ENCODE measurements around the gene PMVK. TPM values are rescaled to one million over a fixed set of nuclear protein-coding genes. Genes with fewer than 3 reads are reported as not detected.
A peak's percentile ranks its signal among the peaks of the same experiment; 100 is the strongest.

PMVK gene
- polyA plus RNA-seq, 10 donors = 21.6 to 35.4 (median 26.8) TPM

DNA sequence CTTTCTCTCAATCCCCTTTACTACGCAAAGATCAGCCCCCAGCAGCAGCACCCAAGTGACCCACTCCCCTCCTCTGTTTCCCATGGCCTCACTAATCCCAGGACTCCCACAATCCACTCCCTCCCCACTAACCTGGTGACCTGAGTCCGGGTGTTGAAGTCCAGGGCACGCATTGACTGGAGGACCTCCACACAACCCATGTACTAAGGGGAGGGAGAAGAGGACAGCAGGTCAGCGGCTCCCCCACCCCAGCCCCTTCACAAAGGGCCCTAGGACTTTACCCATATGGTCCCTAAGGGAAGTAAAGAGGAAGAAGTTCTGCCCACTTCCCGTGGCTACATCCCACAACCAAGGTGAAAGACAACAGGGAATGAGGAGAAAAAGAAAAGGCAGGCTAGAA is 32.7 kb upstream of the PMVK start:
- DNase-seq = no peak

DNA sequence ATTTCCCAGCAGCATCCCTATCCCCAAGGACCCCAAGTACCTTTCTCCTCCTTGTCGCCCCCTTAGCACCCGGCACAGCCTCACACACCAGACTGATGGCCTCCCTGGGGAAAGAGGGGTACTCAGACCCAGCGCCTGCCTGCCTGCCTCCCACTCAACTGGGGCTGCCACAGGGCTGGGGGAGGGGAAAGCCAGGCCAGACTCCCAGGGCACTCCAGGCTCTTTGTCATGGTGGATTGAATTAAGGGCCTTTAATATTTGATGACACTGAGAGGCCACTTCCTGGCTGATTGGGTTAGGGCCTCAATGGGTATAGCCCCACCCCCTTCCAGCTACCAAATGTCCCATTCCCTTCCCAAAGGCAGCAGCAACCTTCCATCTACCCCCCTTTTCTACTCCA is 32.2 kb upstream of the PMVK start:
- DNase-seq = no peak

DNA sequence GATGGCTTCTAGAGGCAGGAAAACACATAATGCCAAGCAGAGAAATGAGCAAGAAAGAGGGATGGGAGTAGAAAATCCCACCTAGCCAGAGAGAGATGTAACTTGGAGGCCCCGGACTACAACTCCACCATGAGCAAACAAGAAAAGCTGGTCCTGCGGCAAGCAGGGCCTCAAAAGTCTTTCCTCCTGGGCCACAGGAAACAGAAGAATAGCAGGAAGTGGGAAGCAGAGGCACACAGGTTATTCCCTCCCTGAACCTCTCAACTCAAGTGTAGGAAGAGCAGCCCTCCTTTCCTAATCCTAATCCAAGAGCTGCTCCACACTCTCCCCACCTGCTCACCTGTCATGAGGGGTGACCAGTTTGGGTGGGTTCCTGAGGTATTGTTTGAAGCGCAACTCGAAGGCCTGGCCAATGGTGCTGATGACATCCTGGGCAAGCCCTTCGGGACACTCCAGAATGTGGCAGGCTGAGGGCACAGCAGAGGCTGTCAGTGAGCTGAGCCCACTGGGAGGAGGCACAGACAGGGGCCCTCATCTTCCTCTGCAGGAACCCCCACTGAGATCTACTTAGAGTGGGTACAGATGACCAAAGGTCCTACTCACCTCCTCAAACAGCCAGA is 30.9 kb upstream of the PMVK start:
- DNase-seq = no peak

GRCh38 chr1:154966111-154966510 is 29.6 kb upstream of the PMVK start:
- DNase-seq = no peak

DNA sequence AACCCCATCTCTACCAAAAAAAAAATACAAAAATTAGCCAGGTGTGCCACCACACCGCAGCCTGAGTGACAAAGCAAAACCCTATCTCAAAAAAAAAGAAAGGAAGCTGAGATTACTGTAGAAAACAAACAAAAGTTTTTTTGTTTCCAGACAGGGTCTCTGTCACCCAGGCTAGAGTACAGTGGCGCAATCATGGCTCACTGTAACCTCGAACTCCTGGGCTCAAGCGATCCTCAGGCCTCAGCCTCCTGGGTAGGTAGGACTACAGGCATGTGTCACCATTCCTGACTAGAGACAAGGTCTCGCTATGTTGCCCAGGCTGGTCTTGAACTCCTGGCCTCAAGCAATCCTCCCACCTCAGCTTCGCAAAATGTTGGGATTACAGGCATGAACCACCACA is 27.8 kb upstream of the PMVK start:
- no peak for DNase-seq

GRCh38 chr1:154963643-154964042 is 27.1 kb upstream of the PMVK start:
- DNase-seq = no peak

GRCh38 chr1:154962795-154963330 is 26.3 kb upstream of the PMVK start:
- DNase-seq = no peak

GRCh38 chr1:154962156-154962749 is 25.7 kb upstream of the PMVK start:
- DNase-seq = no peak

DNA sequence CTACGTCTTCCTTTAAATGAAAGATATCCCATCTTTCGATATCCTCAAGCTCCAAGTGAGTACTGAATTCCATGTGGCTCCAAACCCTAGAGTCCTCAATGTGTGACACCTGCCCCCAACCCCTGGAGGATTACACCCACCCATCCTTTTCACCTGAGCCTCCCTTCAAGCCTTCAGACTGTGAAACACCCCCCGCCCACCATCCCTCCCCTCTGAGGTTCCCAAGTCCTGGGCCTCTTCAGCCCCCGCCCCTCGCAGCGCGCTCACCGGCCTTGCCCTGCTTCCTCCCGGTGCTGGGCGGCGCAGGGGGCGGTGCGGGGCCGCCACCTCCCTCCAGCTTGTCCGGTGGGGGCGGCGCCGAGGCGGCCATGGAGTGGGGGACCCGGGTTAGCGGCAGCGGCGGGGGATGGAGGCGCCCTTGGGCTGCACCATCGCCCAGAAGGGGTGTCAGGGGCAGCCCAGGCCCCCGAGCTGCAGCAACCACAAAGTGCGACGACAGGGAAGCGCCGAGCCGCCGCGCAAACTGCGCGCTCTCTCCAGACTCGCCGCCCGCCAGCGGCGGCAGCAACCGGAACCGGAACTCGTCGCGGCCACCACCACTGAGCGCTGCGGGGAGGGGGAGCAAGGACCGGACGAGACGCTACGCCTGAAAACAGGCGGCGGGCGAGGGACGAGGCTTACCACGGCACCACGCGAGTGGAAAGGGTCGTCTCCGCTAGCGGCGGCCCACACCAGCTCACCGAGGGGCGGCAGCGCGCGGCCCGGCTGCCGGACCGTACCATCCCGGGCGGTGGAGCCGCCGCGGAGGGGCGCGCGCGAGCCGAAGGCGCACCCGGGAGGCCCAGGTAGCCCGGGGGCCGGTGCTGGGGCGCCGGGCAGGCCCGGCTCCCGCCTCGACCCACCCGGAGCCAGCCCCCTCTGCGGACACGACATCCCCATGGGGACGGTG is 25.0 kb upstream of the PMVK start, which contains the start of gene PYGO2:
Gene PYGO2 (minus strand): TSS at position 576 of the 949 bp plus-strand sequence. CDS start 206 bp downstream, at position 370.
- DNase-seq = peak; percentile 76 to 97 (median 87)

DNA sequence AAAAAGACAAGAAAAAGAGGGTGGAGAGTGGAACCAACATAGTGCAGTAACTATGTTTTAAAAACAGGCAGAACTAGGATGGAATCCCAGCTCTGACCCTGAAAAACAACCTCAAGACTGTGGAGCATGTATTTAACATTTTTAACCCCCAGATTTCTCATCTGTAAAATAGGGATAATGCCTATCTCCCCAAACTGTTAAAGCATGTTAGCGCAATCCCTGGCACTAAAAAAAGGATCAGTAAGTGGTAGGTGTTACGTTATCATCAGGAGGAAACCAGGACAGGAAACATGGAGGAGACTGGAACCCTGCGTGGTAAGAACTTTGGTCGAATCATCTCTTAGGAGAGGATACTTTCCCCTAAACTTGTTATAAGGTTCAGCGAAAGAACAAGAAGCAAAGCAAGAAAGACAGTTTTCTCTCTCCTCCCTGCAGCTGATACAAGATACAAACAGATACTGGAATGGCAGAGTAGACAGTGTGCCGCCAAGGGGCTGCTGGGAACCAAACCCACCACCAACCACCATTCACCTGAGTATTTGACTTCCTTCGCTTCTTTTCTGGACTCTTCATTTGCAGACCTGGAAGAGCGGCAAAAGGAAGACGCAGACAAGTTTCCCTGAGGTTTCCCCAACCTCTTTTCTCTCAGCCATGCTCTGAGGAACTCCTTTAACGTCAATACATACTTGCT is 24.1 kb upstream of the PMVK start:
- no peak for DNase-seq

GRCh38 chr1:154959426-154959780 is 22.9 kb upstream of the PMVK start:
- DNase-seq = no peak

DNA sequence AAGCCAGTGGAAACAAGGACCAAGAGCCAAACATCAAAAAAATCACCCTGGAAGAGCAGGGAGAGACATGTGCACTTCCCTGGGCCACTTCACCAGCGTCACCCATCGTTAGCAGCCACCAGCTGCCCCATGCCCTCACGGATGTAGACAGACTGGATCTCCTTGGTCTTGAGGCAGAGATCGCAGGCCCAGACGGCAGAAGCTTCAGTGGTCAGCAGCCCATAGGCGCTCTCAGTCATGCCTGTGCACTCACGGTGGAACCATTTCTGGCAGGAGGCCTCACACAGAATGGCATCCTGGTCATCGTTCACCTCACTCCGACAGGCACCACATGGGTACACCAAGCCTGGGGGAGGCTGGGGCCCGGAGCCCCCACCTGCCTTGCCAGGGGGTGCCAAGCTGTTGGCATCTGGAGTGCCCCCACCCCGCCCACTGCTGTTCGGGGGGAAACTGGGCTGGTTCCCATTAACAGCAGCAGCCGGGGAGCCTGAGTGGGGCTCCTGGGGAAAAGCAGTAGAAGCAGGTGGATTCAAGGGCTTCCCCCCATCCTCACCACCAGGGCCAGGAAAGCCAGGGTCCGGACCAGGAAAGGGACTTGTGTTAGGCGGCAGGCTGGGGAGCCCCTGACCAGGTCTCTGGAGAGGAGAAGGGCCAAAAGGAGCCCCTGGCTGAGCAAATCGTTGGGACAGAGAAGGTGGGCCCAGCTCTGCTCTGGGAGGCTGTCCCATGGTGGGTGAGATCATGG is 22.3 kb upstream of the PMVK start:
- no peak for DNase-seq

GRCh38 chr1:154958036-154958435 is 21.5 kb upstream of the PMVK start:
- no peak for DNase-seq

GRCh38 chr1:154957091-154957657 is 20.7 kb upstream of the PMVK start:
- no peak for DNase-seq

GRCh38 chr1:154956544-154956941 is 20.0 kb upstream of the PMVK start:
- DNase-seq = peak; percentile 70 to 81 (median 71)

DNA sequence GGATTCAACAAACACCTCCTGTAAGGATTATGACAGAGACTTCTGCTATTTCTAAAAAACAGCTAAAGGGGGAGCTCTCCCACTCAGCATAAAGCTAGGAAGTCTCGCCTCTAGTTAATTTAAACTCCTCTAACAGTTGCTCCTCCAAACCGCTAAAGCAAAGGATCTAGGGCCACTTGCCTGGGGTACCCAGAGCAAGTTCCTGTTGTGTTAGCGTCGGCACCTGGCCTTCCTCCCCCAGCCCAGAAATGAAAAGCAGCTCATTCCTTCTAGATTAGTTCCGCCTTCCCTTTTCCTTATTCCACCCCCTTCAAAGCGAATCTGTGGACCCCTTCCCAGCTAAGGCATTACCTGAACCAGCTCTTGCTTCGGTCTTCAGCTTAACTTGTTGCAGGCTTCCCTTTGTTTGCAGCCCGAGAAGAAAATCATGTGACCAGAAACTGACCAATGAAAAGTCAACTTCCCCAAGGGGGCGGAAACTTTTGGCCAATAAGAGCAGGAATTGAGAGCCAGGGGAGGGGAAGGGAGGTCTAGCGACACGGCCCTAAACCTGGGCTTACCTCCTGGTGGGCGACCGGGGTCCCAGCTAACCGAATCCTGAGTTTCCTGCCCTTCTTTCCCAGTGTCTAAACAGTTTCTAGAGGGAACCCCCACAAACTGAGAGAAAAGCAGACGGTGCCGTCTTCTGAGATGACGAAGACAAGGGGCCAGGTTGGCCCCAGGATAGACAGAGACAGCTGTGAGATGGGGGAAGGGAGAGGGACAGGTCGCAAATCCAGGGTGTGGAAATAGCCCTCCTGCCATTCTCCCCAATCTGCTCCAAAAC is 19.4 kb upstream of the PMVK start, which contains the start of gene PBXIP1:
Gene PBXIP1 (minus strand): TSS at position 382 of the 826 bp plus-strand sequence. CDS start 2,378 bp downstream, outside the sequence.
- DNase-seq = peak; percentile 95 to 98 (median 96)

DNA sequence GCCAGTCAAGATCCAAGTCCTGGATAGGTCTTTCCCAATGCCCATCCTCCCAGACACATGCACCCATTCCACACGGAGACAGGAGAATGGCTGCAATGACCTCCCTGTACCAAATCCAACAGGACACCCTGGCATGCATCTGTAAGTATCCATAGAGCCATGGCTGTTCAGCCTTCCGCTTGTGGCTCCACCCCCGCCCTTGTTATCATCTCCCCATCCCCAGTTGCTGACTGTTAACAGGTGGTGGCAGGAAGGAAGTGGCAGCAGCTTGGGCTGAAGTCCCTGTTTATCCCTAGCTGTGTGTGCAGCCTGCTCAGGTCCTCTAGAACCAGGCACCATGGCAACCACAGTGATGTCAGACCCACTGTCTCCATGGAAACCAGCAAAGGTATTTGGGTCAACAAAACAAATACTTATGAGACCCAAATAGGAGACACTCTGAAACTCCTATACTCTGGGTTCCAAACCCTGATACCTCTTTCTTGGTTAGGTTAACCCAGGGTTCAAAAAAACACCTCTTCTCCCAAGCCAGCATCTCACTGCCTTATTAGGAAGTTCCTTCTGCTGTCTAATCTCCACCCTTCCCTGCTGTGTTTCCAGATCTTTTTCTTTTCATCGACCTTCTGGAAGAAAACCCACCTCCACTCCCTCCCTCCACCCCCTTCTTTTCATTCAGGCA is 18.7 kb upstream of the PMVK start:
- peak in 2 of 3 donors; percentile 59 to 68 for DNase-seq

DNA sequence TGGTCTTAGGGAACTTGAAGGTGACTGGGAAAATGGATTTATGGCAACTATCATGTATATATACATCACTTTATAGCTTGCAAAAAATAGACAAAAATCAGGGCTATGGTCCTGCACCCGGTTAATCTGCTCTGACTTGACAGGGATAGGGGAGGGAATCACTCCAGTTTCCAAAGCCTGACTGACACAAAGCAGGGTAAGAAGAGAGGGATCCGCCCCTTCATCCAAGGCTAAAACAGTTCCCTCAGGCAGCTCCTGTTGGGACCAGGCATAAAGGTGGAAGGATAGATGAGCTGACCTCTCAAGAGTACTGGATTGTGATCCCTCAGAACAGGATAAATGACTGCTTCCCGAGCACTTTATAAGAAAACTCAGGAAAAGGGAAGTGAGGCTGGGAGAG is 18.0 kb upstream of the PMVK start:
- no peak for DNase-seq

- DNase-seq = no peak
These were observed 17.1 kb upstream of the PMVK start for GRCh38 chr1:154953611-154954038.

Data from muscle of back (tissue), 11 donors.